SK-N-SH (cell line): ENCODE results near the gene MCF2L. TPM values are rescaled to one million over a fixed set of nuclear protein-coding genes. Genes with fewer than 3 reads are reported as not detected.
A peak's percentile ranks its signal among the peaks of the same experiment; 100 is the strongest.

Experiments
- CTCF ChIA-PET: fragments of 300-600, 350-600 bp; formaldehyde crosslinking; extraction: SDS; loops from one replicate; lab custom pipeline; 2021; lab: Yijun Ruan, JAX
- POLR2A ChIA-PET: fragments of 350-600 bp; sonication (Branson Sonifier 250); formaldehyde crosslinking; extraction: SDS; loops from one replicate; lab custom pipeline; 2020; ENCODE audit warnings: antibody characterized with exemption, inconsistent platforms; lab: Yijun Ruan, JAX
- DNase-seq: peaks from one replicate; pipeline ENCODE4 v3.0.0; 2012
- H2AFZ ChIP-seq: fragments of 200-600 bp; sonication (generic); 2 replicates; pipeline ENCODE4 v1.8.1; 2016; ENCODE audit warnings: antibody characterized with exemption, mild to moderate bottlenecking, low read depth
- H3F3A ChIP-seq: fragments of 200-600 bp; sonication (generic); replicated peaks from 2 replicates; pipeline ENCODE3; 2016; ENCODE audit warnings: antibody characterized with exemption, mild to moderate bottlenecking; ENCODE audit not compliant: insufficient read depth
- H3K27ac ChIP-seq, 2 experiments: fragments of 200-500 bp in 1 of 2; fragments of 200-600 bp in 1 of 2; sonication (Bioruptor generic) in 1 of 2; sonication (generic), shearing (Covaris generic) in 1 of 2; 2 replicates each; pipeline versions ENCODE4 v1.5.1 to v1.6.1; 2014 to 2016; ENCODE audit warnings: low read depth in 2 of 2, inconsistent platforms in 1 of 2, low read length in 1 of 2, mild to moderate bottlenecking in 1 of 2, mixed read lengths in 1 of 2
- H3K27me3 ChIP-seq: fragments of 200-600 bp; sonication (generic), shearing (Covaris generic); 2 replicates; pipeline ENCODE4 v1.6.1; 2016; ENCODE audit warnings: mixed run types; ENCODE audit not compliant: insufficient read depth
- H3K36me3 ChIP-seq, 2 experiments: fragments of 200-500 bp in 1 of 2; fragments of 200-600 bp in 1 of 2; sonication (Bioruptor generic) in 1 of 2; sonication (generic) in 1 of 2; replicated peaks in 1 of 2; 2 replicates each; pipeline versions ENCODE3 to v1.5.1; 2014 to 2016; ENCODE audit warnings: low read length in 1 of 2, mild to moderate bottlenecking in 1 of 2; ENCODE audit not compliant: insufficient read depth in 2 of 2, control insufficient read depth in 1 of 2
- H3K4me1 ChIP-seq, 2 experiments: fragments of 200-500 bp in 1 of 2; fragments of 200-600 bp in 1 of 2; sonication (Bioruptor generic) in 1 of 2; sonication (generic), shearing (Covaris generic) in 1 of 2; 2 replicates each; pipeline versions ENCODE4 v1.5.1 to v1.6.1; 2014 to 2016; ENCODE audit warnings: low read depth in 1 of 2, low read length in 1 of 2, mixed run types in 1 of 2; ENCODE audit not compliant: insufficient read depth in 2 of 2, control insufficient read depth in 1 of 2
- H3K4me2 ChIP-seq: fragments of 200-600 bp; sonication (generic), shearing (Covaris generic); 2 replicates; pipeline ENCODE4 v1.6.1; 2017; ENCODE audit warnings: mixed run types
- H3K4me3 ChIP-seq, 2 experiments: fragments of 200-500 bp in 1 of 2; fragments of 200-600 bp in 1 of 2; sonication (Bioruptor generic) in 1 of 2; sonication (generic), shearing (Covaris generic) in 1 of 2; 2 replicates each; pipeline versions ENCODE4 v1.5.1 to v1.8.1; 2014 to 2016; ENCODE audit warnings: low read depth in 2 of 2, inconsistent platforms in 1 of 2, low read length in 1 of 2, mild to moderate bottlenecking in 1 of 2, mixed read lengths in 1 of 2, moderate library complexity in 1 of 2
- H3K79me2 ChIP-seq: fragments of 200-600 bp; sonication (generic); 2 replicates; pipeline ENCODE4 v1.8.1; 2017; ENCODE audit warnings: mild to moderate bottlenecking; ENCODE audit not compliant: insufficient read depth
- H3K9ac ChIP-seq: fragments of 200-600 bp; sonication (generic); 2 replicates; pipeline ENCODE4 v1.6.1; 2017; ENCODE audit warnings: mixed run types
- H3K9me2 ChIP-seq: fragments of 200-600 bp; sonication (generic); 2 replicates; pipeline ENCODE4 v1.6.1; 2017; ENCODE audit warnings: mixed run types
- H3K9me3 ChIP-seq: fragments of 200-600 bp; sonication (generic); 2 replicates; pipeline ENCODE4 v1.6.1; 2017; ENCODE audit warnings: mixed run types, mild to moderate bottlenecking, moderate library complexity
- H4K20me1 ChIP-seq: fragments of 200-600 bp; sonication (generic); 2 replicates; pipeline ENCODE4 v1.6.1; 2017; ENCODE audit warnings: mild to moderate bottlenecking, mixed run types; ENCODE audit not compliant: insufficient read depth
- CHD2 ChIP-seq: fragments of 150-350 bp; IDR thresholded peaks from 2 replicates; pipeline ENCODE4 v1.6.1; 2018; ENCODE audit warnings: low read length; ENCODE audit not compliant: partially characterized antibody
- ELF1 ChIP-seq: IDR thresholded peaks from 2 replicates; pipeline ENCODE4 v1.4.0; 2012
- EP300 ChIP-seq, 2 experiments: IDR thresholded peaks; 2 replicates each; pipeline versions ENCODE4 v1.4.0 to v1.6.1; 2012; ENCODE audit warnings: borderline replicate concordance in 1 of 2, low read depth in 1 of 2, low read length in 1 of 2
- FOXJ3 ChIP-seq: sonication (generic); formaldehyde crosslinking; IDR thresholded peaks from 2 replicates; pipeline ENCODE4 v1.5.1; 2020; ENCODE audit warnings: mild to moderate bottlenecking, missing genetic modification reagents
- MXI1 ChIP-seq: IDR thresholded peaks from 2 replicates; pipeline ENCODE4 v1.6.1; 2012; ENCODE audit warnings: mild to moderate bottlenecking, low read depth, low read length, improper control_type of control experiment
- RCOR1 ChIP-seq: fragments of 150-350 bp; IDR thresholded peaks from 2 replicates; pipeline ENCODE4 v1.6.1; 2017; ENCODE audit warnings: antibody characterized with exemption, low read length
- RFX5 ChIP-seq: IDR thresholded peaks from 2 replicates; pipeline ENCODE4 v1.6.1; 2012; ENCODE audit warnings: mild to moderate bottlenecking, improper control_type of control experiment, low read length
- TCF12 ChIP-seq: IDR thresholded peaks from 2 replicates; pipeline ENCODE4 v1.4.0; 2012
- WGBS: methylation state at CpG from one replicate; pipeline ENCODE4 v1.1.6; 2017; ENCODE audit warnings: low lambda C conversion rate; 5-methylcytosine and 5-hydroxymethylcytosine counted together
- polyA plus RNA-seq, 3 experiments: library from polyadenylated mRNA; depleted of rRNA; stranded (reverse); fragments of >200 nt; gene quantifications; 2 replicates each; pipeline ENCODE4 v1.2.3, GENCODE V29; 2012
- TF ChIP-seq, protein P1 (sequence below): fragments of 200-600 bp; sonication (generic); IDR thresholded peaks from 2 replicates; pipeline ENCODE4 v1.6.1; 2017; ENCODE audit warnings: antibody characterized with exemption, mild to moderate bottlenecking, moderate library complexity
- TF ChIP-seq, protein P2 (sequence below): fragments of 150-350 bp; IDR thresholded peaks from 2 replicates; pipeline ENCODE4 v1.6.1; 2017; ENCODE audit warnings: antibody characterized with exemption, low read length, low read depth, borderline replicate concordance
- TF ChIP-seq, protein P3 (sequence below): IDR thresholded peaks from 2 replicates; pipeline ENCODE4 v1.4.0; 2012; ENCODE audit warnings: low read depth
- TF ChIP-seq, protein P4 (sequence below): IDR thresholded peaks from 2 replicates; pipeline ENCODE4 v1.4.0; 2012; ENCODE audit warnings: low read depth, borderline replicate concordance

Gene MCF2L
- polyA plus RNA-seq, 1 of the 3 experiments (the other 2 are of a cell fraction): 0.56 TPM

DNA sequence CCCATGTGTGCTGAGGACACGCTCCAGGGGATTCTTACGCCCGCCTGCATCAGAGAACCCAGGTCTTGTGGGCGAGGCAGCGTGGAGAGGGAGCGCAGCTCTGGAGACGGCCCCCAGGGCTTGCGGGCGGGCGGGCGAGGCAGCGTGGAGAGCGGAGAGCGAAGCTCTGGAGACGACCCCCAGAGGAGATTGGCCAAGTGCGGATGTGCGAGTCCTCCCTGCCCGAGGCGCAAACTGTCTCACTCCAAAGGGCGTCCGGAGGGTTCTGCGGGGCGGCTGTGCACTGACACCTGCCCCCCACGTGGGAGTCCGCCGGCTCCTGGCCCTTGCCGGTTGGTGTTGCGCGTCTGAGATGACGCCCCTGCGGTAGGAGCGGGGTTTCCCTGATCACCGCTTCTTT lies 39.8 kb downstream of the MCF2L start:
- Histone ChIP-seq H4K20me1 (no peaks in the 10 kb centered on the region), H3K36me3 (no peaks in the 10 kb centered on the region)

DNA sequence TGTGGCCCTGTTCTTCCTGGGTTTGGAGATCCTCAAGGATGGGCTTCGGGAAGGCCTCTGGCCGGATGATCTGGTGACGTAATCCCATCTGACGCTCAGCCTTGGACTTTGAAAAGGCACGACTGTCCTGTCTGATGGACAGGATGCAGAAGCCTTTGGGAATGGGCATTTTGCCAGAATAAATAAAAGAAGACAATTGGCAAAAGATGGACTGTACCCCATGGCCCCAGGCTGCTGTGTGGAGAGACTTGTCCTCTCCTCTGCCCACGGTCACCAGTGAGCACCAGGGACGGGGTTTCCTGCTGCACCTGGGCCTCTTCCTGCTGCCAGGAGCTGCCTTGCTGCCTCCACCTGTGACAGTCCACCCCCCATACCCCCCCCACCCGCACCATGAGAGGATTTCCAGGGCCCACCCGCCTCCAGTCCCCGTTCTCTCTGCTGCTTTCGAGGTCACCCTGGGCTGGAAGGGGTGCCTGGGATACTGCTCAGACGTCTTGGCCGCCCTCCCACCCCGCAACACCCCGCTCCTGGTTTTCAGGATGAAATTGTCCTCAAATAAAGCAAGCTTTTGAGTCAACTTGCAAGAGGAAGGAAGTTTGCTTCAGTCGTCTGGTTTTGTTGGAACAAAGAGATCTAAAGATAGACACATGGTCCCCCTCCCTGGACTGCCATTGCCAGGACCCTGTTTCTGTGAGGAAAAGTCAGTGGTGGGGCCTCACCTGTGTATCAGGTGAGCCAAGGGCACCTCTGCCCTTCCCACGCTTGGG lies 40.9 kb downstream of the MCF2L start:
- peak; percentile 94 for DNase-seq
- Histone ChIP-seq H2AFZ (no peak overlapping the region), H3K36me3 (no peaks in the 10 kb centered on the region), H3K27me3 (no peaks in the 10 kb centered on the region)
- CTCF ChIA-PET: interaction anchor here (1.0 to 1.9 kb wide), 4 partner anchors 9 to 79 kb away, joined by 3 to 13 read pairs (median 6); no protein-coding TSS in a partner anchor
- TF ChIP-seq ELF1 (no peak), EP300 (IDR thresholded peaks at IDR 0.05; ENCODE audit: borderline replicate concordance in 1 of 2, low read depth in 1 of 2, low read length in 1 of 2) (peak in 1 of 2 experiments; percentile 30; a peak in 1 of 4 replicates), RFX5 (no peak), TCF12 (no peak; the same call in 1 of the 2 replicates), MXI1 (peak; percentile 36; the same call in 1 of the 2 replicates), CHD2 (no peak), FOXJ3 (CRISPR knock-in tag) (no peak), RCOR1 (no peak)
- TF ChIP-seq, protein P1, sequence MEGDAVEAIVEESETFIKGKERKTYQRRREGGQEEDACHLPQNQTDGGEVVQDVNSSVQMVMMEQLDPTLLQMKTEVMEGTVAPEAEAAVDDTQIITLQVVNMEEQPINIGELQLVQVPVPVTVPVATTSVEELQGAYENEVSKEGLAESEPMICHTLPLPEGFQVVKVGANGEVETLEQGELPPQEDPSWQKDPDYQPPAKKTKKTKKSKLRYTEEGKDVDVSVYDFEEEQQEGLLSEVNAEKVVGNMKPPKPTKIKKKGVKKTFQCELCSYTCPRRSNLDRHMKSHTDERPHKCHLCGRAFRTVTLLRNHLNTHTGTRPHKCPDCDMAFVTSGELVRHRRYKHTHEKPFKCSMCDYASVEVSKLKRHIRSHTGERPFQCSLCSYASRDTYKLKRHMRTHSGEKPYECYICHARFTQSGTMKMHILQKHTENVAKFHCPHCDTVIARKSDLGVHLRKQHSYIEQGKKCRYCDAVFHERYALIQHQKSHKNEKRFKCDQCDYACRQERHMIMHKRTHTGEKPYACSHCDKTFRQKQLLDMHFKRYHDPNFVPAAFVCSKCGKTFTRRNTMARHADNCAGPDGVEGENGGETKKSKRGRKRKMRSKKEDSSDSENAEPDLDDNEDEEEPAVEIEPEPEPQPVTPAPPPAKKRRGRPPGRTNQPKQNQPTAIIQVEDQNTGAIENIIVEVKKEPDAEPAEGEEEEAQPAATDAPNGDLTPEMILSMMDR: no peak
- TF ChIP-seq, protein P2, sequence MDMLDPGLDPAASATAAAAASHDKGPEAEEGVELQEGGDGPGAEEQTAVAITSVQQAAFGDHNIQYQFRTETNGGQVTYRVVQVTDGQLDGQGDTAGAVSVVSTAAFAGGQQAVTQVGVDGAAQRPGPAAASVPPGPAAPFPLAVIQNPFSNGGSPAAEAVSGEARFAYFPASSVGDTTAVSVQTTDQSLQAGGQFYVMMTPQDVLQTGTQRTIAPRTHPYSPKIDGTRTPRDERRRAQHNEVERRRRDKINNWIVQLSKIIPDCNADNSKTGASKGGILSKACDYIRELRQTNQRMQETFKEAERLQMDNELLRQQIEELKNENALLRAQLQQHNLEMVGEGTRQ: no peak
- TF ChIP-seq, protein P3, sequence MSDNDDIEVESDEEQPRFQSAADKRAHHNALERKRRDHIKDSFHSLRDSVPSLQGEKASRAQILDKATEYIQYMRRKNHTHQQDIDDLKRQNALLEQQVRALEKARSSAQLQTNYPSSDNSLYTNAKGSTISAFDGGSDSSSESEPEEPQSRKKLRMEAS: no peak
- TF ChIP-seq, all 33 proteins: peak for 2
- Histone ChIP-seq H3K9me3 (no peaks in the 10 kb centered on the region), H3F3A (no peaks in the 10 kb centered on the region), H3K27ac (peak overlapping the region in 1 of 2 experiments; percentile 85; a peak in 2 of 4 replicates), H3K9me2 (no peaks in the 10 kb centered on the region), H3K79me2 (no peaks in the 10 kb centered on the region), H3K9ac (no peak overlapping the region), H3K4me3 (no peak overlapping the region), H3K4me2 (no peak overlapping the region), H3K4me1 (peaks cover 0 to 30% of the 10 kb centered on the region in 2 experiments; a peak in 2 of 4 replicates), H4K20me1 (no peaks in the 10 kb centered on the region)
- POLR2A ChIA-PET: no interaction called here
- 33% methylated on average over 11 of the region's 17 CpGs for WGBS

More for the DNA sequence above, 39.8 kb downstream of the MCF2L start:
- Histone ChIP-seq H3K9ac (no peak overlapping the region), H3K27ac (peak overlapping the region in 1 of 2 experiments; percentile 85; a peak in 2 of 4 replicates), H3K4me3 (no peak overlapping the region), H3K4me2 (no peak overlapping the region), H3K9me3 (no peaks in the 10 kb centered on the region), H3K9me2 (no peaks in the 10 kb centered on the region), H3F3A (no peaks in the 10 kb centered on the region), H3K4me1 (peaks cover 0 to 28% of the 10 kb centered on the region in 2 experiments; a peak in 2 of 4 replicates), H2AFZ (no peak overlapping the region), H3K79me2 (no peaks in the 10 kb centered on the region), H3K27me3 (no peaks in the 10 kb centered on the region)
- CTCF ChIA-PET: interaction anchor here (1.0 to 2.4 kb wide), 3 partner anchors 21 to 78 kb away, joined by 3 to 11 read pairs (median 8); no protein-coding TSS in a partner anchor
- 92% methylated on average over 16 of the region's 33 CpGs for WGBS
- no peak for DNase-seq
- POLR2A ChIA-PET: no interaction called here
- TF ChIP-seq, protein P4, sequence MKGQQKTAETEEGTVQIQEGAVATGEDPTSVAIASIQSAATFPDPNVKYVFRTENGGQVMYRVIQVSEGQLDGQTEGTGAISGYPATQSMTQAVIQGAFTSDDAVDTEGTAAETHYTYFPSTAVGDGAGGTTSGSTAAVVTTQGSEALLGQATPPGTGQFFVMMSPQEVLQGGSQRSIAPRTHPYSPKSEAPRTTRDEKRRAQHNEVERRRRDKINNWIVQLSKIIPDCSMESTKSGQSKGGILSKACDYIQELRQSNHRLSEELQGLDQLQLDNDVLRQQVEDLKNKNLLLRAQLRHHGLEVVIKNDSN: no peak
- TF ChIP-seq ELF1: no peak
